HG02970 (cell line): Measurements from ENCODE around the gene UGT1A5.
"Not testable (repeated sequence)": the region's sequence is repeated elsewhere in the genome, so short reads cannot be mapped to it uniquely, and the experiment has no call there.

Experiments used
- ATAC-seq: cut with Tn5 transposase; IDR thresholded peaks from one replicate; pipeline ENCODE4 v1.9.1; 2021; ENCODE audit warnings: mild to moderate bottlenecking, moderate library complexity, moderate number of reproducible peaks; ENCODE audit not compliant: unreplicated experiment, low FRiP score

UGT1A5 gene

GRCh38 chr2:233745073-233745755, 32.5 kb downstream of the UGT1A5 start:
- ATAC-seq: no peak

- not testable (repeated sequence) for ATAC-seq
These were observed 33.1 kb downstream of the UGT1A5 start for GRCh38 chr2:233745838-233746237.

- ATAC-seq: no peak
These were observed 34.0 kb downstream of the UGT1A5 start for GRCh38 chr2:233746475-233747282.

GRCh38 chr2:233747283-233747544, 34.5 kb downstream of the UGT1A5 start:
- ATAC-seq: no peak

- not testable (repeated sequence) for ATAC-seq
These were observed 38.0 kb downstream of the UGT1A5 start for GRCh38 chr2:233750689-233751088.

GRCh38 chr2:233751212-233752009, 38.7 kb downstream of the UGT1A5 start:
- ATAC-seq: not testable (repeated sequence)

- no peak for ATAC-seq
These were observed 42.3 kb downstream of the UGT1A5 start for GRCh38 chr2:233754872-233755611.

- ATAC-seq: no peak
These were observed 43.8 kb downstream of the UGT1A5 start for GRCh38 chr2:233756429-233757081.

- no peak for ATAC-seq
These were observed 45.4 kb downstream of the UGT1A5 start for GRCh38 chr2:233758141-233758540.

GRCh38 chr2:233758849-233759248, 46.1 kb downstream of the UGT1A5 start:
- no peak for ATAC-seq

- ATAC-seq: no peak
These were observed 47.3 kb downstream of the UGT1A5 start, which contains the start of gene UGT1A1 for GRCh38 chr2:233760043-233760442. Gene UGT1A1, plus strand, starts transcription at chr2:233760270. Its CDS starts 18 bp downstream, at chr2:233760288.

- no peak for ATAC-seq
These were observed 48.5 kb downstream of the UGT1A5 start for GRCh38 chr2:233761040-233761769.

- no peak for ATAC-seq
These were observed 51.6 kb downstream of the UGT1A5 start for GRCh38 chr2:233764264-233764663.

GRCh38 chr2:233764761-233765160, 52.1 kb downstream of the UGT1A5 start:
- ATAC-seq: no peak

- ATAC-seq: no peak
These were observed 53.7 kb downstream of the UGT1A5 start for GRCh38 chr2:233766416-233766815.

GRCh38 chr2:233768076-233768475, 55.4 kb downstream of the UGT1A5 start:
- no peak for ATAC-seq

GRCh38 chr2:233769260-233769659, 56.6 kb downstream of the UGT1A5 start:
- ATAC-seq: no peak

- no peak for ATAC-seq
These were observed 59.4 kb downstream of the UGT1A5 start for GRCh38 chr2:233772153-233772552.

GRCh38 chr2:233772583-233772982, 59.9 kb downstream of the UGT1A5 start:
- ATAC-seq: no peak
